ENCODE measurements around the gene GSTCD.
"Not testable (repeated sequence)": the region's sequence is repeated elsewhere in the genome, so short reads cannot be mapped to it uniquely, and the experiment has no call there.

GSTCD gene, protein sequence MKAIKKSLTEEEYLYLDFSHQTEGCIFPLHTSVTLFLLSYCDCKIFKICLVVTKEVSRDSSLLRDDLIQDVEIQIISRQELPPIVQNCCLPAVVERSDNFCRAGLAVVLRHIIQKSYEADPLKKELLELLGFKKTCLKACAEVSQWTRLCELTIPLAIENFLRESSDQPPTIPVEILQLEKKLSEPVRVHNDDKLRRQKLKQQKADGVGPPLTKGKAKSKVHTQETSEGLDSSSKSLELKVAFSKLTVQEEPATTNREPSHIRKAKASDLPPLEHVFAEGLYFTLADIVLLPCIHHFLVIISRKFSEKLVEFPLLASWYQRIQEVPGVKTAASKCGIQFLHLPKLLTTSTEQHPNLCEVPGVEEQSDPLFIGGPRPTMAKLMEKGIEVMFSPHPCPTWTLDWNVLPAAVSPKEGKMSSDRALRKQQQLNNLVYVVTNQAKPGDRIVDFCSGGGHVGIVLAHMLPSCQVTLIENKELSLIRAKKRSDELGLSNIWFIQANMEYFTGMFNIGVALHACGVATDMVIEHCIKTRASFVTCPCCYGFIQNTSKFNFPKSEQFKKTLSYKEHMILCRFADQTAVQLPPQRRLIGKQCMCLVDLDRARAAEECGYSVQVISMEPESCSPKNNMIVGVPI

DNA sequence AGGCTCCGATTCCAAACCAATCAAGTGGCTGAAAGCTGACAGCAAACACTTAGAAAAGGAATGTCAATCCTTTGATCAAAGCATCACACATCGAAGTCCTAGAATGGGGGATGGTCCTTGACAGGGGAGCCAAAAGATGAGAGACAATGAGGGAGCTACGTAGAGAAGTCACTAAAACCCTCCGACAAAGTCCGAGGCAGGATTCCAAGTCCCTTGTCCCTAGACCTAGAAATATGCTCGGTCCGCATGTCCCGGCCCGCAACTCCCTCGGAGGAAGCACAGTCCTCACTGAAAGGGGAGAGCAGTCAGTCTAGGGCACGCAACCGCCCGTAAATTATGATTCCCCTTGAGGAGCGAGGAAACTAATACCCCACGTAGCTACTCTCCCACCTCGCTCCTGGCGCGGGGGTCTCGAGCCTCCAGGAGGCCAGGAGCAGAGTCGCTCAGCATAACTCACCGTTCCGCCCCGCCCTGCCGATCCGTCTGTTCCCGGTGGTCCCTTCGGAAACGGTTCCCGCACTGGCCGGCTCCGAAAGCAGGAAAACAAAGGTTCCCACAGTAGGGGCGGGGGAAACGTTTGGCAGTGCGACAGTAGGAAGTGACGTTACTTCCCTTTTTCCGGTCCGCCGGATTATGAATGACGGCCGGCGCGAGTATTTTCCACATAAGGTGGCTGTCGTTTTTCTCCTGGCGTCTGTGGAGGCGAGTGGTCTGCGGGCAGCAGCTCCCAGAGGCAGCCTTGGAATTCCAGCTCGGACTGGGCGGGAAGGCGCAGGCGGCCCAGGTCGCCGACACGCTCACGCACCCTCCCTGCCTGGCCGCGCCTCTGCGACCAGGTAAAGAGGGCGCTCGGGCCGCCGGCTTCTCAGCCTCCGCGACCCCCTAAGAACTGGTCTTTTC lies at the start of gene GSTCD, which contains the start of gene INTS12:
GSTCD (plus strand) TSS at position 604 of the 900 bp plus-strand sequence. CDS start 8,830 bp downstream, outside the sequence.
INTS12 (minus strand) TSS at position 509 of the 900 bp plus-strand sequence. CDS start 8,684 bp downstream, outside the sequence.
- peak; percentile 15 for DNase-seq

DNA sequence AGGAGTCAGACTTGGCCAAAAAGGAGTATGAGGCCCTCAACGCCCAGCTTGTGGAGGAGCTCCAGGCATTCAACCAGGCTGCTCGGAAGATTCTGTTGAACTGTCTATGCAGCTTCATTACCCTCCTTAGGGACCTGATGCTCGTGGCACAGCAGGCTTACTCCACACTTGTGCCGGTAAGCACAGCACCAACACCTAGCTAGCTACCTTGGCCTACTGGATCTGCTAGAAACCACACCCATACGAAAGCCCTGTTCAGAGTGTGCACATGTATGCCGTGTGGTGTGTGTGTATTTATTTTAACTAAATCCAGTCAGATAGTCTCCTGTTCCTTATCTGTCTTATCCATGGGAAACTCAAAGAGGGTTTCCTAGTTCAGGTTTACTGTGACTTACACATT lies 49.4 kb upstream of the GSTCD start:
- DNase-seq: no peak

DNA sequence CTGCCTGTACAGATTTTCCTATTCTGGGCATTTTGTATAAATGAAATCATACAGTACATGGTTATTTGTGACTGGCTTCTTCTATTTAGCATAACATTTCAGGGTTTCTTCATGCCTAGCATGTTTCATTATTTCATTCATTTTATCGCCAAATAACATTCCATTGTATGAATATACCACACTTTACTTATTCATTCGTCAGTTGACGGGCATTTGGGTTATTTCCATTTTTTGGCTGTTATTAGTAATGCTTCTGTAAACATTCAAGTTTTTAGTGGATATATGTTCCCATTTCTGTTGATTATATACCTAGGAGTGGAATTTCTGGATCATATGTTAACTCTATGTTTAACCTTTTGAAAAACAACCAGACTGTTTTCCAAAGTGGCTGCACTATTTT lies 47.6 kb upstream of the GSTCD start:
- DNase-seq: no peak

DNA sequence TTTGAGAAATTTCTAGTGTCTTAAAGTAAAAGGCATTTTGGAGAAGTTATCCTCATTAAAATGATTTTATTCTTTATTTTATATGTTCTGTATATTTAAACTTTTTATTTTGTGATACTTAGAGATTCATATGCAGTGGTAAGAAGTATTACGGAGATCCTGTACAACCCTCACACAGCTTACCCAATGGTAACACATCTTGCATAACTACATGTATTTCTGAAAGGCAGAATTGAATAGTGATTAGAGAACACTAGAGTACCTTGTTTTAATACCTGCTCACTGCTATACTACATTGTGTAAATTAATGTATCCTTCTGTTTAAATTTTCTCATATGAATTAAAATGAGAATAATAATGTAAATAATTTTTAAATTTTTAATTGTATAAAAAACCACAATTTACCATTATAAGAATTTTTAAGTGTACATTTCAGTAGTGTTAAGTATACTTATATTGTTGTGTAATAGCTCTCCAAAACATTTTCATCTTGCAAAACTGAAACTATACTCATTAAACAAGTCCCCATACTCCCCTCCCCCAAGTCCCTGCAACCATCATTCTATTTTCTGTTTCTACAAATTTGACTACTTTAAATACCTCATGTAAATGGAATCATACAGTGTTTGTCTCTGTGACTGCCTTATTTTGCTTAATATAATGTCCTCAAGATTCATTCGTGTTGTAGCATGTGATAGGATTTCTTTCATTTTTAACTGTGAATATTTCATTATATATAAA lies 45.5 kb upstream of the GSTCD start:
- no peak for DNase-seq

DNA sequence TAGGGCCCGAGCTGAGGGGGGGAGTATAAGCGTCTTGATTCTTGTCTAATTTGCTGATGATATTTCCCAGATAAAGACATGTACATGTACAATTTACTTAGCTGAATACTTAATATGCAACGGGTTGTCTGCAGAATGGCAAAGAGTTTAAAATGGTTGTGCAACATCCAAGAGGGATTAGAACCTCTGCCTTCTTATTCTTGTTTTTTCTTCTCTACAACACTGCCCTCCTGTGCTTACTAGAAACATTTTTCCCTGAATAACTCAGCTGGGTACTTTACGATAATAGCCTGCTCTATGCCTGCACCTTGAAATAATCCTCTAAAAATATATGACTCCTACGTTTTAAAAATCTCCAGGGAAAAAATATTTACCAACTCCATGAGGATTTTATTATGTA lies 41.9 kb upstream of the GSTCD start:
- peak; percentile 12 for DNase-seq

DNA sequence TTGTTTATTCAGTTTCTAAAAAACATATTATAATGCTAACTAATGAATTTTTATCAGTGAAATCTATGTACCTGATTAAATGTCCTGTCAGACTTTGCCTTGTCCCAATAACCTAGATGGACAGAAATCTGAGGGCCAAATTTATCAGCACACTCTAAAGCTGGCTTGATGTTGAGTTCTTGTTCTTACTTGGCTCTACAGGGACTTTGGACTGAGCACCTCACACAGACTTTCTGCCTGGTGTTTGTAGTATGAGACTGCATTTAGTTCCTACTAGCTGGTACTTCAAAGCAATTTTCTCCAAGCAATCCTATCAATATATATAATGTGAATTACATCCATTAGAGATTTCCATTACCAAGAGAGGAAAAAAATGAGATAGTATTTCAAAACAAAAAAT lies 37.9 kb upstream of the GSTCD start:
- no peak for DNase-seq

DNA sequence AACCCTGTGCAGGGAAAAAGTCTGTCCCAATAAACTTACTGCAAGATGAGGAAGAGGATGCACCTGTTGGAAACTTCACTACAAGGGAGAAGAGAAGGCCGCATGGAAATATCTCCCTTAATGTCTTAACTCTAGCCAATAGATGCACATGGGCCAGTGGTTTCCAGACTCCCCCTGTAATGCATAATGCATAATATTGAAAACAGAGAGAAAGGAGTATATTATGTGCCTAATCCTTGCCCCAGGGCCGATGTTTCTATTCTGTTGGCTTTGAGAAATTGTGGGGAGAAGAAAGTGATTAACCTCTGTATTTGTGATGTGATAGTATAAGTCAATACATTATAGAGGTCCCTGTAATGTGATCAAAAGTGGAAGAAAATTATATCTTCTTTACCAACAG lies 37.3 kb upstream of the GSTCD start:
- no peak for DNase-seq

DNA sequence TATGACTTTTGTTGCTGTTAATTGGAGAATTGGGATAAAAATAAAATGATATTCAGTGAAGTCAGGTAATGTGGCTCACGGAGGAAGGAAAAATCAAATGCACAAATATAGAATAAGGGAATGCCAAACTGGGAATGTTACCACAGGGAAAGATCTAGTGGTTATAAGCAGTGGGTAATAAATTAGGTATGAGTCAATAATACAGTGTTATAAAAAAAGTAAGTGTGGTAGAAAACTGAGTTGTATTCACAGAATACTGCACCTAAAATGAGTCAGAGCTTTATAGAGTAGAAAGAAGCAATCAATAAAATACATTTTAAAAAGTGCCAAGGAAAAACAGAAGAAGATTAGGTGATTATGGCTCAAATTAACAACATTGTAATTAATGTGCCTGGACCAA lies 34.6 kb upstream of the GSTCD start:
- no peak for DNase-seq

DNA sequence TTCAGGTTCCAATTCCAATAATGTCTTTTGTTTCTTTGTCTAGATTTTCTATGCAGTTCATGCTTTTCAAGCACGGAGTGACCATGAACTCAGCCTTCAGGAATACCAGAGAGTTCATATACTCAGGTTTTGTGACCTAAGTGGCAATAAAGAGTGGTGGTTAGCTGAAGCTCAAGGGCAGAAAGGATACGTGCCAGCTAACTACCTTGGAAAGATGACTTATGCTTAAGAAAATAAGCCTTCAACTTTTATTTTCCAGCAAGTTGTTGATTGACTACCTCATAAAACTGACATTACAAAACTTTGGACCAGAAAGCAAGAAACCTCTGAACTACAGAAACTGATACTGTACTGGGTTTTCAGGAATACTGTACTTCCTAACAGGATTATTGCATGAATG lies 30.9 kb upstream of the GSTCD start:
- DNase-seq: no peak

DNA sequence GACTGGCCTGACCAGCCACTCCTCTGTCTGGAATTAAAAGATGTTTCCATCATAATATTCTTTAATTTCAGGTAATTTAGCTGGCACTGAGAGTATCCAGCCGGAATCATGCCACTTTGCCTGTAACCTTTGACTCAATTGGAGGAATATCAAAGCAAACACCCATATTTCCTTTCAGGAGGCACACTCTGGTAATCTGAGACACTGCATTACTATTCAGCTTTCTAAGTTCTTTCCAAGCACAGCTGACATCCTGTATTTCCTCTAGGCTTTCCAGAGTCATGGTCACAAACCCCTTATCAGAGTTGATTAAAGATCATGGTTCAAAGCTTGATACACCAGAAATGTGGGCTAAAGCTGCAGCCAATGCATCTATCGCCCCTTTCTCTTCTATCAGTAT lies 29.4 kb upstream of the GSTCD start:
- DNase-seq: no peak

DNA sequence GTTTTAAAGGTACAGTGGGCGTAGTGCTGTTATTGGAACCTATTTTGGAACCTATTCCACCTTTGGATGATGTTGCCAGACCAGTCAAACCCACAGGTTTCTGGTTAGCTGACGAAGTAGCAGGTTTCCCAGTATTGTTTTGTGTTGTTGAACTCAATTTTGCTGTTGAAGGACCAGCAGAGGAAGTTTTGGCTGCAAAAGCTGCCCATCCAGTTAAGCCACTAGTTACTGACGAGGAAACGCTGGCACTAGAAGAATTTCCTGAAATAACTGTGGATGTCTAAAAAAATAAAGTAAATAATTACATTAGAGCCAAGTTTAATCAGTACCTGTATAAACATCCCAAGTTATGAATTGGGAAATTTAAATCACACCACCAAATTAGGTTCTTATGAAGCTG lies 25.5 kb upstream of the GSTCD start:
- DNase-seq: no peak

DNA sequence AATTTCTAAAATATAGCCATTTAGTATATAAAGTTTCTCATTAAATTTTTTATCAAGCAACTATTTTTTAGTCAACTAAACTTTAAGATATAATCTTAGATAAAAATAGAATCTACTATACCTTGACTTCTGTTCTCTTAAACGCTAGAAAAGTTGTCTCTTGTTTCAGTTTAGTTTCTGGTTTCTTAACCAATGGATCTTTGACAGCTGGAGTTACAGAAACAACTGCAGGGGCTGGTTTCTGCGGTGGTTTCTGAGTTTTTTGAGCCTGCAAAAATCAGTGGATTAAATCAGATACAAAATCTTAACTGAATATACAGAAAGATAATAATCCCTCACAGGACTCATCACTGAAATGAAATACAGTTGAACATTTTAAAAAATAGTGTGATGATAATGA lies 22.0 kb upstream of the GSTCD start:
- no peak for DNase-seq

DNA sequence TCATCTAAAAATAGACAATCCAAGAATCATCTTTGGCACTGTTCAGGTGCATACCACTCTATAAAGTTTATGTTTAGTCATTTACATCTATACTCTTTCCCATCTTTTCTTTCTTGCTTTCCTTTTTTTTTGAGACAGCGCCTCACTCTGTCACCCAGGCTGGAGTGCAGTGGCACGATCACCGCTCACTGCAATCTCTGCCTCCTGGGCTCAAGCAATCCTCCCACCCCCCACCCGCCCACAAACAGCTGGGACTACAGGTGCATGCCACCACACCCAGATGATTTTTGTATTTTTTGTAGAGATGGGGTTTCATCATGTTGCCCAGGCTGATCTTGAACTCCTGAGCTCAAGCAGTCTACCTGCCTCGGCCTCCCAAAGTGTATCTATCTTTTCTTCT lies 13.8 kb upstream of the GSTCD start:
- DNase-seq: not testable (repeated sequence)

DNA sequence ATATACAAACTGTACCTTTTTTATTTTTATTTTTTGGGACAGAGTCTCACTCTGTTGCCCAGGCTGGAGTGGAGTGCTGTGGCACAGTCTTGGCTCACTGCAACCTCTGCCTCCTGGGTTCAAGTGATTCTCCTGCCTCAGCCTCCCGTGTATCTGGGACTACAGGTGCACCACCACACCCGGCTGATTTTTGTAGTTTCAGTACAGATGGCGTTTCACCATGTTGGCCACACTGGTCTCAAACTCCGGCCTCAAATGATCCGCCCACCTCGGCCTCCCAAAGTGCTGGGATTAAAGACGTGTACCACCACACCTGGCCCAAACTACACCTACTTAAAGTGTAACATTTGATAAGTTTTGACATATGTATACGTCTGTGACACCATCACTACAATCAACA lies 12.8 kb upstream of the GSTCD start:
- DNase-seq: not testable (repeated sequence)

DNA sequence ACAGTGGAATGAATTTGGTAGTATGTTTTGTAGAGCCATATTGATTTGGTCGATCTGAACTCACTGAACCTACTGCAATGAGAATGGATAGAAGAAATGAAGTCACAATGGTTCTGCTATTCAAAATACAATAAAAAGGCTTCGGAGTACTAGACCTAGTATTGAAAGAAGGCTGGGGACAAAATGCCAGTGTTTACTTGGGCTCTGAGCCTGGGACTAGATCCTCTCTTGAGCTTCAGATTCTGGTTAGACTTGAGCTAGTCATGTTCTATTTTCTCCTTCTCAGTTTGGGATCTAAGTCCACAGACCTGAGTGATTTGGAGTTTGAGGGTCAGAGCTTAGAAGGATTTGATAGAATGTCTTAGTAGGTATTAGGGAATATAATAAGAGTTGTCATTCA lies 10.0 kb upstream of the GSTCD start:
- no peak for DNase-seq

DNA sequence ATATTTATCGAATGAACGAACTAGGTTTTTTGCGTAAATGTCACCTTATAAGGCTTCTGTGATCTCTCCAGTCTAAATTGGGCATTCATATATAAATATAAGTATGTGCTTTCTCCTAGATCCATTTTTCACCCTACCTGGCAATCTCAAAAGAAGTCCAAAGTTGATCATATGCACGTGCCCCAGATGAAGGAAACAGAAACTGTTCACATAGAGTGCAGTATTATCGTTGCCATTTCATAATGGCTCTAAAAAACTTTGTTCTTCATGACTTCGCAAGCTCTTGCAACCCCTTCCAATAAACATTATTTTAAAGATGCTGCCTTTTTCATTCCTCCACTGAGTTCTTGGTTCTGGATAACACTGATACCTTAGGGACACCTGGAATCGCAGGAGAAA lies 803 bp upstream of the GSTCD start:
- DNase-seq: no peak

DNA sequence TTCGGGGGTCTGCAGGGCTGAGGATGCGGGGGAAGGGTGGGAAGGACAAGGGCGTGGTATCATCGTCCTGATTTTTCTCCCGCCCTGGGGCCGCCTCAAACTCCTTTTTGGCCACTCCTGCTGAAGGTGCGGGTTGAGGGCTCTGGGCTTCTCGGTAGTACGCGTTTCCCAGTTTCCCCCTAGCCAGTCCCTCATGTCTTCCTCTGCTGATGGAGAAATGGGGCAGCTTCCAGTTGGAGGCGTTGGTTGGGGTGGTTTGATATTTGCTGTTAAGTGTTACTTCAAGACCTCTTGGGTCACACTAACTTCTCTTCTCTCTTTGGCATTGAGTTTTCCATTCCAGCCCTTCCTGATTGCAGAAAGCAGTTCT lies 482 bp downstream of the GSTCD start:
- DNase-seq: no peak

DNA sequence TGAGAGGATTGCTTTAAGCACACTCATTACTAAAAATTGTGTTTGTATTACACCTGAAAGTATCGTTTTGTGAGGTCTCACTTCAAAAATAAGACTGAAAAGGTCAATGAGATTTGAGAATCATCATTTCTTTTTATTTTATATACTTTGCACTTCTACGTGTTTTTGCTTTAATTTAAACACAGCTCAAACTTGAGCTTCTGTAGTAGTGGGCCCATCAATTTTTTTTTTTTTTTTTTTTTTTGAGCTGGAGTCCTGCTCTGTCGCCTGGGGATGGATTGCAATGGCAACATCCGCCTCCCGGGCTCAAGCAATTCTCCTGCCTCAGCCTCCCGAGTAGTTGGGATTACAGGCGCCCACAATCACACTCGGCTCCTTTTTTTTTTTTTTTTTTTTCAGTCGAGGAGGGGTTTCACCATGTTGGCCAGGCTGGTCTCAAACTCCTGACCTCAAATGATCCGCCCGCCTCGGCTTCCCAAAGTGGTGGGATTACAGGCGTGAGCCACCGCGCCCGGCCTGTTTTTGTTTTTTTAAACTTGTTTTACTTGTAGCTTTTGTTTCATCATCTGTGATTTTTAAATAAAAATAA lies 1.5 kb downstream of the GSTCD start:
- no peak for DNase-seq

DNA sequence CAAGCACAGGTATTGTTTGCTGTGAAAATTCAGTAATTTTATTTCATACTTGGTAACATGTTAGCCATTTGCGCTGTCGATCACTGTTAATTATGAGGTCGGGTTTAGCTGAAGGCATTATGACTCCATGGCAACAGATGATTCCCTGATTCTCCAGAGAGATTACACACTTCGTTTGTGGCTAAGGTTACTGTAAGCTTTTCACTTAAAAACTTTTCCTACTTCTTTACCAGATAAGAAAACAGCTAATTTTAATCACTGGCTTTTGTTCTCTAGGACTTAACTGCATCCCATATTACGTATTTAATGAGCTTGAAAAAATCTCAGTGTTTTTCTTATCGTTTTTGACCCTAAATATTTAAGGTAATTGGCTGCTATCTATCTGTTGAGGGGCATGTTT lies 2.1 kb downstream of the GSTCD start:
- no peak for DNase-seq

DNA sequence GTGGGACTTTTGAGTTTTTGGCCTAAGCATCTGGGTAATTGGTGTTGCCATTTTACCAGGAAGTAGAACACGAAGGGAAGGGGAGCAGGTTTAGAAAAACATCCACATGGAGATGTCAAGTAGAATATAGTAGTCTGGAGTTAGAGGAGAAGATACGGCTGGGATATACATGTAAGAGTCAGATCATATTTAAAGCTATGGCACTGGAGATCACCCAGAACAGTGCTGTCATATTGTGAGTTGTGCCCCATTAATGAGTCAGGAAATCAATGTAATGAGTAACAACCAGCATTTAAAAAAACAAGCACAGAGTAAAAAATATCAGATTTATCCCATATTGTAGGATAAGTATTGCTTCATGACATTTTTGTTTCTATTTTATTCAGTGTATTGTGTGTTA lies 4.2 kb downstream of the GSTCD start:
- DNase-seq: no peak

DNA sequence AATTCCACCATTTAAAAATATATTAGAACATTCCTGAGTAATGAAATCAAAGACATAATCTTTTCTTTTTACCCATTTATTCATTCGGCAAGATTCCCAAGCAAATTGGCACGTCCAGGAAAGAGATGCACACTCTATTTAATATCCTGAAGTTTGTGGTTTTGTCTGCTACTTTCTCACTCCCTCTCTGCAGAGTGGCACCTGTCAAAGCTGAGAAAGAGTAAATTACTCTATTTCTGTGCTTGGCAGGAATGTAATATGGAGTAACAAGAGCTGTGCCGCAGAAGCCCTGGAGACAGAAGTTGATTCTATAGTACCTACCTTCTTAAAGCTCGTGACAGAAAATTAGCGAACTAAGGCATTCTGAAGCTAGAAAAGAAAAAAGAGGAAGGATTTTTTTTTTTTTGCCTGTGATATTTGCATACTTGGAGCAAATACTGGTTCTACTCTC lies 5.5 kb downstream of the GSTCD start:
- DNase-seq: no peak

DNA sequence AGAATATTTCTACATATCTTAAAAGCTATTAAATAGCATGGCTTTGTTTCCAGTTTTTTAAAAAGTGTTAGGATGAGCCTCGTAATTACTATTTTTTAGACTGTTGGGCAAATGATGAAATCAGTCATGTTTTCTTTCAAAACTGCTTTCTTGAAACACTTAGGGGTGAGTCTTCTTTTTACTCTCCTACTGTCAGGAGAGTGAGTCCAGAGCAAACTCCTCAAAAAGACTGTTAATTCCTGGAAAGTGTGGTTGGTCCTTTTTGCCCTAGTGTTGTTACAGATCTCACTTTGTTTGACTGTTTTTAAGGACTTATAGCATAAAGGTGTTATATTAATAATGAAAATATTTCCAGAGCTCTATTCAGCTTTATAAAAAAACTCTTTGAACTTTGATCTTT lies 6.3 kb downstream of the GSTCD start:
- no peak for DNase-seq

Measured in NCI-H2081 treated with DMSO at 0.1 percent for 48 hours (cell line).